H1 (cell line): ENCODE data around the gene GBE1. TPM values are rescaled to one million over a fixed set of nuclear protein-coding genes. Genes with fewer than 3 reads are reported as not detected.

Source experiments
- BACH1 ChIP-seq: IDR thresholded peaks from 2 replicates; pipeline ENCODE4 v1.6.1; 2012; ENCODE audit warnings: low read length, improper control_type of control experiment
- MAFK ChIP-seq: IDR thresholded peaks from 2 replicates; pipeline ENCODE4 v1.6.1; 2012; ENCODE audit warnings: low read depth, mild to moderate bottlenecking, improper control_type of control experiment, low read length
- RNF2 ChIP-seq: fragments of 200-900, 300-1000 bp; sonication (generic); IDR thresholded peaks from 2 replicates; pipeline ENCODE4 v1.7.1; 2016; ENCODE audit warnings: borderline replicate concordance, low read depth, mild to moderate bottlenecking, antibody characterized with exemption, low read length; ENCODE audit not compliant: poor library complexity, severe bottlenecking; ENCODE audit errors: missing control alignments
- RXRA ChIP-seq: IDR thresholded peaks from 2 replicates; pipeline ENCODE4 v1.6.1; 2011; ENCODE audit warnings: low read depth, mild to moderate bottlenecking, low read length, moderate library complexity; ENCODE audit not compliant: insufficient read depth
- TAF7 ChIP-seq: optimal IDR thresholded peaks from 2 replicates; pipeline ENCODE3; 2011; ENCODE audit warnings: low read depth, mild to moderate bottlenecking, inconsistent platforms, low read length, moderate library complexity, borderline replicate concordance
- TCF12 ChIP-seq: IDR thresholded peaks from 2 replicates; pipeline ENCODE4 v1.6.1; 2011; ENCODE audit warnings: low read depth, mild to moderate bottlenecking, low read length
- ZNF274 ChIP-seq: IDR thresholded peaks from 2 replicates; pipeline ENCODE4 v1.7.0; 2012; ENCODE audit warnings: low read length, borderline replicate concordance; ENCODE audit errors: extremely low read depth
- polyA plus RNA-seq, 7 experiments: library from polyadenylated mRNA; depleted of rRNA in 3 of 7; stranded (reverse) in 5 of 7; unstranded in 2 of 7; fragments of >200 nt in 5 of 7; fragments of 200-250 nt in 2 of 7; gene quantifications; 1 replicate in 5 of 7; 2 replicates in 1 of 7; 4 replicates in 1 of 7; pipeline versions ENCODE4 v1.2.1 to v1.2.3, GENCODE V29; 2011 to 2013; ENCODE audit warnings: missing spikeins in 2 of 7, mixed read lengths in 2 of 7
- total RNA-seq: library from RNA; stranded (reverse); fragmentation: NEBNext Ultra II Directional; extraction: Animal tissue kit (Norgen Biotek cat#: 25700); gene quantifications from 2 replicates; pipeline ENCODE4 v1.2.1, GENCODE V29; 2021

GBE1 gene
- total and polyA plus RNA-seq, 2 of the 8 experiments (the other 6 are each of a cell fraction or from before 2014, with no cell fraction given), result 3.3 to 7.3 TPM

- TF ChIP-seq ZNF274 (no peak), TAF7 (no peak), TCF12 (no peak), RNF2 (no peak), MAFK (no peak), RXRA (no peak), BACH1 (no peak)
Measured at GRCh38 chr3:81663114-81663513, 98.3 kb downstream of the GBE1 start (continued).
